Progenitor cell of endocrine pancreas (in vitro differentiated cells): ENCODE data around the gene APP. TPM values are rescaled to one million over a fixed set of nuclear protein-coding genes. Genes with fewer than 3 reads are reported as not detected.

ENCODE experiments used
- DNase-seq: peaks from one replicate; pipeline ENCODE4 v3.0.0; 2021; ENCODE audit warnings: low spot score; ENCODE audit not compliant: unreplicated experiment
- H3K27ac Mint-ChIP-seq: 2 replicates; pipeline ENCODE4 v1.8.0; 2021; ENCODE audit warnings: mild to moderate bottlenecking, moderate library complexity, mixed read lengths
- H3K27me3 Mint-ChIP-seq: 2 replicates; pipeline ENCODE4 v1.8.0; 2021; ENCODE audit warnings: mixed read lengths
- H3K36me3 Mint-ChIP-seq: 2 replicates; pipeline ENCODE4 v1.8.0; 2022; ENCODE audit warnings: mixed read lengths; ENCODE audit not compliant: insufficient read depth
- H3K4me1 Mint-ChIP-seq: 2 replicates; pipeline ENCODE4 v1.8.0; 2021; ENCODE audit warnings: low read depth, mixed read lengths
- H3K4me3 Mint-ChIP-seq: 2 replicates; pipeline ENCODE4 v1.8.0; 2021; ENCODE audit warnings: low read depth, mild to moderate bottlenecking, moderate library complexity, mixed read lengths
- H3K9me3 Mint-ChIP-seq: 2 replicates; pipeline ENCODE4 v1.8.0; 2021; ENCODE audit warnings: low read depth, mixed read lengths
- CTCF ChIP-seq: fragments of 200-600 bp; sonication (generic); IDR thresholded peaks from one replicate; pipeline ENCODE4 v1.5.0; 2021; ENCODE audit warnings: antibody characterized with exemption, mild to moderate bottlenecking; ENCODE audit not compliant: unreplicated experiment
- total RNA-seq: library from RNA; stranded (reverse); gene quantifications from 2 replicates; pipeline ENCODE4 v1.2.1, GENCODE V29; 2021

The APP gene
- total RNA-seq, 1 donor from 2014 or later, result 631 TPM

DNA sequence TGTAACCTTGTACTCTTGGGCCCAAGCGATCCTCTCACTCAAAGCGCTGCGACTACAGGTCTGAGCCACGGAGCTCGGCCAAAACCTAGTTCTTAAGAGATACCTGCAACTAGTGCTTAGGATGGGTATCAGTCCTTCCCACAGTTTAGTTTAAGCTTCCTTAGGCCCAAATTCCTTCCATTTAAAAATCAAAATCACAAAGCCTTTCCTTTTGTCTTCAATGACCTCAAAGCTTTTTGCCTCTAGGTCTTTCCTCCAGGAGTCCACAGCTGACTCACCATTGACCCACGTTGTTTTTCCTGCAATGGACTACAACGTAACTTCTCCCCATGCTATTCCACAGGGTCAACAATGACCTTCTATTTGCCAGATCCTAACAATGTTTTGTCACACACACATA is 64.0 kb downstream of the APP start:
- peaks cover 14% of the 10 kb centered on the region for H3K9me3 Mint-ChIP-seq
- peak overlapping the region; percentile 1 for H3K27ac Mint-ChIP-seq
- peaks cover 56% of the 10 kb centered on the region for H3K36me3 Mint-ChIP-seq
- DNase-seq, result no peak
- no peak overlapping the region for H3K4me3 Mint-ChIP-seq
- H3K27me3 Mint-ChIP-seq, result no peaks in the 10 kb centered on the region
- peaks cover 15% of the 10 kb centered on the region for H3K4me1 Mint-ChIP-seq
- no peak for TF ChIP-seq CTCF

- Mint-ChIP-seq H3K27ac (peak overlapping the region; percentile 3), H3K36me3 (peaks cover 53% of the 10 kb centered on the region)
- TF ChIP-seq CTCF, result no peak
Observed at GRCh38 chr21:26105819-26106218, 64.8 kb downstream of the APP start.

GRCh38 chr21:26100573-26100972 is 70.0 kb downstream of the APP start:
- Mint-ChIP-seq H3K9me3 (peaks cover 11% of the 10 kb centered on the region), H3K27ac (peak overlapping the region; percentile 94), H3K4me3 (peak overlapping the region; percentile 22), H3K36me3 (peaks cover 30% of the 10 kb centered on the region), H3K4me1 (peaks cover 47% of the 10 kb centered on the region), H3K27me3 (no peaks in the 10 kb centered on the region)
- no peak for TF ChIP-seq CTCF
- DNase-seq, result no peak

More at GRCh38 chr21:26105819-26106218, 64.8 kb downstream of the APP start:
- no peak for DNase-seq
- Mint-ChIP-seq H3K9me3 (peaks cover 14% of the 10 kb centered on the region), H3K4me3 (no peak overlapping the region), H3K4me1 (peaks cover 15% of the 10 kb centered on the region), H3K27me3 (no peaks in the 10 kb centered on the region)

- no peak for TF ChIP-seq CTCF
- no peak for DNase-seq
- peaks cover 32% of the 10 kb centered on the region for H3K36me3 Mint-ChIP-seq
- H3K27me3 Mint-ChIP-seq, result no peaks in the 10 kb centered on the region
- H3K27ac Mint-ChIP-seq, result peak overlapping the region; percentile 41
- peaks cover 49% of the 10 kb centered on the region for H3K4me1 Mint-ChIP-seq
- H3K4me3 Mint-ChIP-seq, result no peak overlapping the region
- peaks cover 11% of the 10 kb centered on the region for H3K9me3 Mint-ChIP-seq
Observed at GRCh38 chr21:26099610-26100219, 70.9 kb downstream of the APP start.

GRCh38 chr21:26098772-26099397 is 71.7 kb downstream of the APP start:
- TF ChIP-seq CTCF, result no peak
- peaks cover 3% of the 10 kb centered on the region for H3K9me3 Mint-ChIP-seq
- H3K4me1 Mint-ChIP-seq, result peaks cover 48% of the 10 kb centered on the region
- no peak for DNase-seq
- H3K27ac Mint-ChIP-seq, result peak overlapping the region; percentile 6
- no peaks in the 10 kb centered on the region for H3K27me3 Mint-ChIP-seq
- no peak overlapping the region for H3K4me3 Mint-ChIP-seq
- peaks cover 23% of the 10 kb centered on the region for H3K36me3 Mint-ChIP-seq
